CD4-positive, alpha-beta T cell (primary cell): ENCODE measurements around the gene FNDC3B. TPM values are rescaled to one million over a fixed set of nuclear protein-coding genes. Genes with fewer than 3 reads are reported as not detected.

Experiments
- ATAC-seq: fragments of 200-7000 bp; cut with Tn5 transposase; one replicate; pipeline ENCODE4 v1.10.0; 2022; ENCODE audit warnings: mild to moderate bottlenecking; ENCODE audit not compliant: poor library complexity
- CTCF ChIA-PET: fragments of 350-600 bp; sonication (Branson Sonifier 250); formaldehyde crosslinking; loops from one replicate; lab custom pipeline; 2021; ENCODE audit warnings: antibody characterized with exemption, inconsistent platforms; lab: Charles Lee
- POLR2A ChIA-PET: fragments of 350-600 bp; sonication (Branson Sonifier 250); formaldehyde crosslinking; loops from one replicate; lab custom pipeline; 2021; ENCODE audit warnings: antibody characterized with exemption, inconsistent platforms; lab: Charles Lee
- DNase-seq, 14 experiments: peaks; one replicate each; pipeline ENCODE4 v3.0.0-alpha.2; 2013 to 2020; ENCODE audit warnings: mixed read lengths in 2 of 14
- H3K27ac ChIP-seq, 2 donors: one replicate each; pipeline versions ENCODE4 v1.5.1 to v1.7.0; 2013; ENCODE audit warnings: low read length in 2 of 2, low read depth in 1 of 2, mild to moderate bottlenecking in 1 of 2
- H3K27me3 ChIP-seq, 2 experiments: 1 replicate in 1 of 2; 2 replicates in 1 of 2; pipeline versions ENCODE4 v1.6.1 to v1.7.0; 2013; ENCODE audit warnings: low read length in 2 of 2, control low read depth in 1 of 2, mild to moderate bottlenecking in 1 of 2, moderate library complexity in 1 of 2; ENCODE audit not compliant: insufficient read depth in 2 of 2, control insufficient read depth in 1 of 2
- H3K36me3 ChIP-seq: one replicate; pipeline ENCODE4 v1.6.1; 2013; ENCODE audit warnings: low read length, control low read depth; ENCODE audit not compliant: insufficient read depth
- H3K4me1 ChIP-seq: one replicate; pipeline ENCODE4 v1.6.1; 2013; ENCODE audit warnings: low read length, control low read depth; ENCODE audit not compliant: insufficient read depth
- H3K4me3 ChIP-seq: one replicate; pipeline ENCODE4 v1.5.1; 2013; ENCODE audit warnings: mild to moderate bottlenecking, low read length, moderate library complexity
- H3K9me3 ChIP-seq, 2 experiments: 1 replicate in 1 of 2; 2 replicates in 1 of 2; pipeline versions ENCODE4 v1.6.1 to v1.7.0; 2013; ENCODE audit warnings: low read length in 2 of 2, mild to moderate bottlenecking in 2 of 2, control low read depth in 1 of 2, moderate library complexity in 1 of 2; ENCODE audit not compliant: control insufficient read depth in 1 of 2, insufficient read depth in 1 of 2
- H3K27ac Mint-ChIP-seq: one replicate; pipeline ENCODE4 v1.8.0; 2020; ENCODE audit warnings: mixed read lengths
- H3K27me3 Mint-ChIP-seq: one replicate; pipeline ENCODE4 v1.8.0; 2021; ENCODE audit warnings: mixed read lengths
- H3K36me3 Mint-ChIP-seq: one replicate; pipeline ENCODE4 v1.8.0; 2021; ENCODE audit warnings: low read depth, mixed read lengths
- H3K4me1 Mint-ChIP-seq: one replicate; pipeline ENCODE4 v1.8.0; 2021; ENCODE audit warnings: low read depth, mixed read lengths
- H3K4me3 Mint-ChIP-seq: one replicate; pipeline ENCODE4 v1.8.0; 2020; ENCODE audit warnings: mild to moderate bottlenecking, mixed read lengths
- H3K9me3 Mint-ChIP-seq: one replicate; pipeline ENCODE4 v1.8.0; 2020; ENCODE audit warnings: mixed read lengths
- intact Hi-C, 2 experiments: fragments of 100-400 bp; cut with DNase I in 1 of 2; cut with micrococcal nuclease in 1 of 2; formaldehyde crosslinking; loops; one replicate each; pipeline versions ENCODE4 v1.15.1 to v1.9.0; 2023 to 2025; cut with DNase I, micrococcal nuclease
- total RNA-seq, 174 experiments: library from RNA in 2 of 174; stranded (reverse) in 2 of 174; gene quantifications; one replicate each; pipeline ENCODE4 v1.2.3 and lab custom pipeline; 2021 to 2026
- TF ChIP-seq, protein P1 (sequence below): fragments of 200-600 bp; IDR thresholded peaks from one replicate; pipeline ENCODE4 v1.8.0; 2022; ENCODE audit warnings: antibody characterized with exemption, mild to moderate bottlenecking

Gene FNDC3B
- total RNA-seq, 2 experiments from 2014 or later, result 26.1 to 28.7 TPM

DNA sequence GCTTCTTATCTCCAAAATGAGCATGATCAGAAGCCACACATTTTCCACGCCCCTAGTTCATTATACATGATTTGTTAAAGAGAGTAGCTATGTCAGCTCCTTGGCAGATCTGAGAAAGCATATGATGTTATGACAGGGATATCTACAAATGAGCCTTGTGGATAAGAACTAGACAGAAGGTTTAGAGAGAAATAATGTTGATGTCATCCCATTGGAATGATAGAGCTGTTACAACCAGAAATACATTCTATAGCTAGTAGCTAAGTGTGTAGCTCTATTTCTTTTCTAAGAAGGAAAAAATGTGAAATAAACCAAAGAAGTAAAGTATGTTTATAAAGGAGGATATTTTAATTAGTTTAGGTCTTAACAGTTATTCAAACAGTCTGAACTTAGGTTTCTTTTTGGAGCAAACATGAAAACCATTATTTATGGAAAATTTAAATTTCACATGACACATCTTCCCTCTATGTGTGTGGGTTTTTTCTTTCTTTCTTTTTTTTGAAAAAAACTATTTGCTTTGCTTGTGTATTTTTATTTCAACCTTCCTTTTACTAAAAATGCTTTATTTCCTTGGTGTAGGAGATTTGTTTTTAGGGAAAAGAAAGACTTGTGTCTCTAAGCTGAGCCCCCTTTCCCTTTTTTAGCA, 241.2 kb downstream of the FNDC3B start:
- Histone ChIP-seq H3K36me3 (no peaks in the 10 kb centered on the region), H3K27ac (no peak overlapping the region), H3K4me1 (no peaks in the 10 kb centered on the region), H3K4me3 (no peak overlapping the region), H3K9me3 (no peaks in the 10 kb centered on the region), H3K27me3 (no peaks in the 10 kb centered on the region)
- no peaks in the 10 kb centered on the region for H3K4me1 Mint-ChIP-seq
- H3K27ac Mint-ChIP-seq, result no peak overlapping the region
- H3K4me3 Mint-ChIP-seq, result no peak overlapping the region
- no peak for ATAC-seq
- no peaks in the 10 kb centered on the region for H3K9me3 Mint-ChIP-seq
- intact Hi-C loops, result no loop called here
- H3K36me3 Mint-ChIP-seq, result peaks cover 17% of the 10 kb centered on the region
- H3K27me3 Mint-ChIP-seq, result no peaks in the 10 kb centered on the region
- POLR2A ChIA-PET, result no interaction called here
- no peak for DNase-seq
- CTCF ChIA-PET, result no interaction called here
- TF ChIP-seq, protein P1, sequence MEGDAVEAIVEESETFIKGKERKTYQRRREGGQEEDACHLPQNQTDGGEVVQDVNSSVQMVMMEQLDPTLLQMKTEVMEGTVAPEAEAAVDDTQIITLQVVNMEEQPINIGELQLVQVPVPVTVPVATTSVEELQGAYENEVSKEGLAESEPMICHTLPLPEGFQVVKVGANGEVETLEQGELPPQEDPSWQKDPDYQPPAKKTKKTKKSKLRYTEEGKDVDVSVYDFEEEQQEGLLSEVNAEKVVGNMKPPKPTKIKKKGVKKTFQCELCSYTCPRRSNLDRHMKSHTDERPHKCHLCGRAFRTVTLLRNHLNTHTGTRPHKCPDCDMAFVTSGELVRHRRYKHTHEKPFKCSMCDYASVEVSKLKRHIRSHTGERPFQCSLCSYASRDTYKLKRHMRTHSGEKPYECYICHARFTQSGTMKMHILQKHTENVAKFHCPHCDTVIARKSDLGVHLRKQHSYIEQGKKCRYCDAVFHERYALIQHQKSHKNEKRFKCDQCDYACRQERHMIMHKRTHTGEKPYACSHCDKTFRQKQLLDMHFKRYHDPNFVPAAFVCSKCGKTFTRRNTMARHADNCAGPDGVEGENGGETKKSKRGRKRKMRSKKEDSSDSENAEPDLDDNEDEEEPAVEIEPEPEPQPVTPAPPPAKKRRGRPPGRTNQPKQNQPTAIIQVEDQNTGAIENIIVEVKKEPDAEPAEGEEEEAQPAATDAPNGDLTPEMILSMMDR, result no peak

DNA sequence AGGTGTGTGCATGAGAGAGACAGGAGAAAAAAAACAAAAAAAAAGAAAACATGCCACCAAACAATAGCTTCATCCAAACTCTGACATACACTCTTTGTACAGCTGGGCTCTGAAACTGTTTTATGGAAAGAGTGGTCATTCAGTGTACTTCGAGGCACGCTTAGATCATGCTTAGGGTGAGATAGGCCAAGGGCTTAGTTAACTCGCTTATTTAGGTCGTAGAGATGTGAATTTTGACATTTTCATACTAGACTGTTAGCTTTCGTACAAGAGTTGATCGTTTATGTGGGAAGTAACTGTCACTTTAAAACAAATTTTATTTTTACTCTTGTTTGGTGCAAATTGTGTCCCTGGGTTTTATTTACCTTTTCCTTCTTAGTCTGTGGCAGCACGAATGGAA, 242.5 kb downstream of the FNDC3B start:
- no peak overlapping the region for H3K4me3 ChIP-seq
- no peaks in the 10 kb centered on the region for H3K4me1 ChIP-seq
- no peaks in the 10 kb centered on the region for H3K27me3 Mint-ChIP-seq
- H3K27me3 ChIP-seq, result no peaks in the 10 kb centered on the region
- H3K4me1 Mint-ChIP-seq, result no peaks in the 10 kb centered on the region
- H3K9me3 Mint-ChIP-seq, result no peaks in the 10 kb centered on the region
- ChIA-PET POLR2A (no interaction called here), CTCF (no interaction called here)
- H3K9me3 ChIP-seq, result no peaks in the 10 kb centered on the region
- H3K36me3 Mint-ChIP-seq, result peaks cover 30% of the 10 kb centered on the region
- H3K27ac ChIP-seq, result no peak overlapping the region
- TF ChIP-seq, protein P1, result no peak
- no peak overlapping the region for H3K4me3 Mint-ChIP-seq
- H3K36me3 ChIP-seq, result peaks cover 3% of the 10 kb centered on the region
- no peak for DNase-seq
- no peak for ATAC-seq
- H3K27ac Mint-ChIP-seq, result no peak overlapping the region
- intact Hi-C loops, result no loop called here

DNA sequence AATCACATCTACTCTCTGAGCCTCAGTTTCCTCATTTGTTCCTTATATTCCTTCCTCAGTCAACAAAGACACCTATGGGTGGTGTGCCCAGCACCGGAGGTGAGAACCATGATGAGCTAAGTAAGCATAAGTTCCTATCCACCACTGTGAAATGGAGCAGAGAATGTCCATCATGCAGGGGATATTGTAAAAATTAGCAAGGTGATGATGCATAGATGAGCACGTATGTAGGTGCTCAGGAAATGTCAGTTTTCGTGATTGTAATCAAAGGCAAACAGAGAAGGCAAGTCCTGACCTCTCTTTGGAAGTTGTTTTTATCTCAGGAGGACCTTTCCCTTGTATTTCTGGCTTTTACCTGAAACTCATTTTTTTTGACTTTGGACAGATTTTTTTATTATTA, 243.5 kb downstream of the FNDC3B start:
- H3K36me3 ChIP-seq, result peaks cover 3% of the 10 kb centered on the region
- no peaks in the 10 kb centered on the region for H3K27me3 ChIP-seq
- no peak overlapping the region for H3K4me3 Mint-ChIP-seq
- no peak overlapping the region for H3K27ac ChIP-seq
- peaks cover 2% of the 10 kb centered on the region for H3K4me1 Mint-ChIP-seq
- H3K4me1 ChIP-seq, result no peaks in the 10 kb centered on the region
- CTCF ChIA-PET, result no interaction called here
- peaks cover 39% of the 10 kb centered on the region for H3K36me3 Mint-ChIP-seq
- H3K27ac Mint-ChIP-seq, result no peak overlapping the region
- POLR2A ChIA-PET, result interaction anchor here (0.6 kb wide), 1 partner anchor 291 kb away, joined by 3 read pairs; no protein-coding TSS in a partner anchor
- ATAC-seq (no peak), DNase-seq (no peak)
- no peaks in the 10 kb centered on the region for H3K9me3 Mint-ChIP-seq
- no peaks in the 10 kb centered on the region for H3K9me3 ChIP-seq
- no peaks in the 10 kb centered on the region for H3K27me3 Mint-ChIP-seq
- no peak overlapping the region for H3K4me3 ChIP-seq
- TF ChIP-seq, protein P1, result no peak
- intact Hi-C loops, result no loop called here
